SJCRH30 (cell line): Measurements from ENCODE around the gene GOLGA1. TPM values are rescaled to one million over a fixed set of nuclear protein-coding genes. Genes with fewer than 3 reads are reported as not detected.
A peak's percentile ranks its signal among the peaks of the same experiment; 100 is the strongest.

Experiments
- DNase-seq, 2 experiments: peaks; one replicate each; pipeline ENCODE4 v3.0.0-alpha.2; 2015 to 2020
- H3K27ac ChIP-seq: fragments of 250-450 bp; sonication (Bioruptor Pico); 2 replicates; pipeline ENCODE4 v1.5.1; 2020; ENCODE audit warnings: mild to moderate bottlenecking, moderate library complexity
- H3K27me3 ChIP-seq: fragments of 250-450 bp; sonication (Bioruptor Pico); 2 replicates; pipeline ENCODE4 v1.5.1; 2020; ENCODE audit warnings: mild to moderate bottlenecking, moderate library complexity
- H3K36me3 ChIP-seq: fragments of 250-450 bp; sonication (Bioruptor Pico); 2 replicates; pipeline ENCODE4 v1.5.1; 2020; ENCODE audit warnings: mild to moderate bottlenecking, moderate library complexity
- H3K4me1 ChIP-seq: fragments of 250-450 bp; sonication (Bioruptor Pico); 2 replicates; pipeline ENCODE4 v1.5.1; 2020; ENCODE audit warnings: mild to moderate bottlenecking, moderate library complexity
- H3K4me3 ChIP-seq: fragments of 250-450 bp; sonication (Bioruptor Pico); 2 replicates; pipeline ENCODE4 v1.5.1; 2020; ENCODE audit warnings: mild to moderate bottlenecking, moderate library complexity
- H3K9me3 ChIP-seq: fragments of 250-450 bp; sonication (Bioruptor Pico); replicated peaks from 2 replicates; pipeline ENCODE4 v1.5.1; 2020; ENCODE audit warnings: mild to moderate bottlenecking, moderate library complexity
- total RNA-seq: library from RNA; depleted of rRNA; stranded (reverse); fragments of >200 nt; shearing (Covaris generic); gene quantifications from 2 replicates; pipeline ENCODE4 v1.2.3, GENCODE V29; 2014

Gene GOLGA1
- total RNA-seq, 1 experiment from 2014 or later: 10.1 TPM

- Histone ChIP-seq H3K36me3 (no peaks in the 10 kb centered on the region), H3K27me3 (no peaks in the 10 kb centered on the region), H3K27ac (no peak overlapping the region), H3K4me1 (no peaks in the 10 kb centered on the region), H3K4me3 (no peak overlapping the region), H3K9me3 (no peaks in the 10 kb centered on the region)
- no peak for DNase-seq
These were observed 29.1 kb downstream of the GOLGA1 start for GRCh38 chr9:124911766-124912165.

DNA sequence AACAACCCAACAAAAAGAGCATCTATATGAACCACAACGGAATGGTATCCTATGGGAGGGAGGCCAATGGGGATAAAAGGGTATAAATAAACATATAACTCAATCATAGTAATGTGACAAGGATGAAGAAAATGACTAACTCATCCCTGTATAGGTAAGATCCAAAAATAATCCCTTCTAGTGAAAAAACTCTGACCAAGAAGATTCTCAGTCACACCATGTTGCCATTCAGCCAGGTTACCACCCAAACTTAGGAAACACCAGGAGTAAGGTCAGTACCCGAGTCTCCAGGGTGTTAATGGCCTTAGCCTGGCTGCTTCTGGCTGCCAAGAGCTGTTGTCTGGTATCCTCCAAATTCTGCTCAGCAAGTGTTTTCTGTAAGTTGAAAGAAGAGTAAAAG is 32.8 kb downstream of the GOLGA1 start:
- H3K36me3 ChIP-seq: no peaks in the 10 kb centered on the region; the same call in 1 of the 2 replicates
- no peak overlapping the region for H3K4me3 ChIP-seq
- no peaks in the 10 kb centered on the region for H3K27me3 ChIP-seq
- no peak overlapping the region for H3K27ac ChIP-seq
- no peak for DNase-seq
- no peaks in the 10 kb centered on the region for H3K4me1 ChIP-seq
- no peaks in the 10 kb centered on the region for H3K9me3 ChIP-seq

DNA sequence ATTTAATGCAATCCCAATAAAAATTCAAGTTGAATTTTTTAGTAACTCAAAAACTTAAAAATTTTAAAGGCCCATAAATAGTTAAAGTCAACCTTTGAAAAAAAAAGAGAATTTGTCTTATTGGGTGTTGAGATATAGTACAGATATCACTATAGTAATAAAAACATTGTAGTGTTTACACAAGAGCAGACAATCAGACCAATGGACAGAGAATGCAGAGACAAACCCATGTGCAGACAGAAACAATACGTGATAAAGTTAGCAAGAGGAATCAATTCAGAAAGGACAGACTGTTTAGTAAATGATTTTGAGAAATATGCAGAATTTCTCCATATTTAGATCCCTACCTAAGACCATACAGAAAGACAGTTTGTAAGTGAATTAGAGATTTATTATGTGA is 33.9 kb downstream of the GOLGA1 start:
- Histone ChIP-seq H3K4me1 (no peaks in the 10 kb centered on the region), H3K36me3 (no peaks in the 10 kb centered on the region; the same call in 1 of the 2 replicates), H3K4me3 (no peak overlapping the region), H3K27ac (no peak overlapping the region), H3K27me3 (no peaks in the 10 kb centered on the region), H3K9me3 (no peaks in the 10 kb centered on the region)
- no peak for DNase-seq

DNA sequence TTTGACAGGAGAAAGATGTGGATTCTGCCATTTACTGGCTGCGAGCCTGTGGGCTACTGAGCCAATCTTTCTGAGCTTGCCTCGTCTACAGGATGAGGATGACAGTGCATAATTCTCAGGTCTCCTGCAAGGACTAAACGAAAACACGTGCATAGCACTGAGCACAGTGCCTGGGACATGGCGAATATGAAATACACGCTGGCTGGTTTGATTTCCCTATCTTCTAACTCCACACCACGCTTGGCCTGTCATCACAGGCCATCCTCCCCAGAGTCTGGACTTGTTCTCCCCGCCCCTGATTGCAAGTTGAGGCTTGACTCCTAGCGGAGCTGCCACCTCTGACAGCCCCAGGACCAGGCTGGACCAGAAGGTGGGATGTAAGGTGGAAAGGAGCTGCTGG is 41.0 kb downstream of the GOLGA1 start:
- Histone ChIP-seq H3K4me3 (no peak overlapping the region), H3K27ac (no peak overlapping the region), H3K36me3 (no peaks in the 10 kb centered on the region), H3K9me3 (no peaks in the 10 kb centered on the region), H3K27me3 (no peaks in the 10 kb centered on the region), H3K4me1 (no peaks in the 10 kb centered on the region)
- DNase-seq: no peak

DNA sequence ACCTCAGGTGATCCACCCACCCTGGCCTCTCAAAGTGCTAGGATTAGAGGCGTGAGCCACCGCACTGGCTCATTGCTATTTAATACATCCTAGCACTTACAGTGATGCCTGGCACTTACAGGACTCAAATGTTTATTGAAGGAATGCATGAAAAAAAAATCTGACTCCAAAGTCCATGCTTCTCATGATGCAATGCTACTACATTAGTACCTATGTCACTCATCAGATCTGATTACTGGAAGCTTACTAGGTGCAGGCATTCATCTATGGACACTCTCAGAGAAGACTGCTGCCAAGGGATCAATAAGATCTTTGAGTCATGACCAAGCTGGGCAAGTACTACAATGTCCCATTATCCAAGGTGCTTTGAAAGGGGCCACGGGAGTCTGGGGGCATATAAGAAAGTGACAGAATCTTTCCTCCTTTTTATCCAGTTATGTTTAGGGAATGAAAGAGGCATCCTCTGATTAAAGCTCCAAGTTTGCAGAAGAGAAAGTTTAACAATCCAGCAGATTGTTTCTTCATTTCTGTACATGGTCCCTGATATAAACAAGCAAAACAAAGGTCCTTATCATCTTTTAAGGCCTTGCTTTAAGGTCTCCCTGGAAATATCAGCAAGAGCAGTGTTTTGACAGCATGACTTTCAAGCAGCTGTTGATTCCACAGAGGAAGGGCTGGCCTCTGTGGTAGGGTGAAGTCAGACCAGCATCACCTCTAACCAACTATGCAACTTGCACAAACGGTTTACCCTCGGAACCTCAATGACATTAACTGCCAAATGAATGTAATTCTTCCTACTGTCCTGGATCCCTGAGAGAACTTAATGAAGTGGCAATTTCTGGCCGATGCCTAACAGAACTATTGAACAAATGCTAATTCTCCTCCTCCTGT is 43.1 kb downstream of the GOLGA1 start:
- Histone ChIP-seq H3K9me3 (no peaks in the 10 kb centered on the region), H3K4me3 (no peak overlapping the region), H3K27me3 (no peaks in the 10 kb centered on the region), H3K27ac (no peak overlapping the region), H3K36me3 (no peaks in the 10 kb centered on the region), H3K4me1 (no peaks in the 10 kb centered on the region)
- peak in 1 of 2 experiments; percentile 22 for DNase-seq

- H3K9me3 ChIP-seq: no peaks in the 10 kb centered on the region
- DNase-seq: peak; percentile 40 to 54
- no peaks in the 10 kb centered on the region for H3K36me3 ChIP-seq
- no peaks in the 10 kb centered on the region for H3K4me1 ChIP-seq
- H3K4me3 ChIP-seq: no peak overlapping the region
- no peaks in the 10 kb centered on the region for H3K27me3 ChIP-seq
- no peak overlapping the region for H3K27ac ChIP-seq
These were observed 46.1 kb downstream of the GOLGA1 start for GRCh38 chr9:124894741-124895170.

DNA sequence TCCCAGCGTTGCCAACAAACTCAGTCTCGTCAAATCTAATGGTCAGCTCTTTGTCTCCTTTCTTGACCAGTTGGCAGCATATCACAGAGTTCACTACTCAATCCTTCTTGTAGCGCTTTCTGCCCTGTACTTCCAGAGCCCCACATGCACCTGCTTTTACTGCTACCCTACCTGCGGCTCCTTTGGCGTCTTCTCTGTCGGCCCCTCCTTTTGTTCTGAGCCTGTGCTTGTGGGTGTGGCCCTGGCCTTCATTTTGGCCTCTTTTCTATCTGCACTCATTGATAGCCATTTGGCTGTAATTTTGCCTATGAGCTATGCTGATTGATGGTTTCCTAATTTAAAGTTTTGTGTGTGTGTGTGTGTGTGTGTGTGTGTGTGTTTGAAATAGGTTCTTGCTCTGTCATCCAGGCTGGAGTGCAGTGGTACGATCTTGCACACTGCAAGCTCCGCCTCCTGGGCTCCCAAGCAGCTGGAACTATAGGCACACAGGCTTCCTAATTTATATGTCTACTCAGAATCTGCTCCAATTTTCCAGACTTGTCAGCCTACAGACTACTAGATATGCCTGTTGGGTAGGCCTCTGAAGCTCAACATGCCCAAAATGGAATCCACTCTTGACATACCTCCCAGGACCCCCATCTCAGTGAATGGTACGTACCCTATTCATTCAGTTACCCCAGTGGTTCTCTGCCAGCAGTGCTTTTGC is 46.7 kb downstream of the GOLGA1 start:
- Histone ChIP-seq H3K27me3 (no peaks in the 10 kb centered on the region), H3K4me3 (no peak overlapping the region), H3K9me3 (no peaks in the 10 kb centered on the region), H3K36me3 (no peaks in the 10 kb centered on the region), H3K4me1 (no peaks in the 10 kb centered on the region), H3K27ac (no peak overlapping the region)
- DNase-seq: no peak

DNA sequence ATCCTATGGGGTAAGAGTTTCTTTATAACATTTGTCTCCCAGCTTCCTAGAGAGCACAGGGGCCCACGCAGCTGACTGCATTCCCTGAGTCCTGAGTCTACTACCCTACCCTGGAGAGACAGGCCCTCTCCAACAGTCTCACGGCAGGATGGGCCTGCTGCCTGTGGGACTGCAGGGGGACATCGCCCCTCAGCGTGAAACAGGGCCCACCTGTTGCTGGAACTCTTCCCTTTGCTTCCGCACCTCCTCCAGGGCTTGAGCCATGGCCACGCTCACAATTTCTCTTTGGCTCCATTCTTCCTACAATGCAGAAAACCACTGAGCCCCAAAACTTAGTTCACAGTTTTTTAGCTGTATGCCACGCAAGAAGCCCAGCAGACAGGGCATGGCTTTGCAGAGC is 50.7 kb downstream of the GOLGA1 start:
- DNase-seq: no peak
- no peaks in the 10 kb centered on the region for H3K4me1 ChIP-seq
- H3K9me3 ChIP-seq: no peaks in the 10 kb centered on the region
- no peak overlapping the region for H3K4me3 ChIP-seq
- no peak overlapping the region for H3K27ac ChIP-seq
- H3K36me3 ChIP-seq: no peaks in the 10 kb centered on the region; the same call in 1 of the 2 replicates
- no peaks in the 10 kb centered on the region for H3K27me3 ChIP-seq

DNA sequence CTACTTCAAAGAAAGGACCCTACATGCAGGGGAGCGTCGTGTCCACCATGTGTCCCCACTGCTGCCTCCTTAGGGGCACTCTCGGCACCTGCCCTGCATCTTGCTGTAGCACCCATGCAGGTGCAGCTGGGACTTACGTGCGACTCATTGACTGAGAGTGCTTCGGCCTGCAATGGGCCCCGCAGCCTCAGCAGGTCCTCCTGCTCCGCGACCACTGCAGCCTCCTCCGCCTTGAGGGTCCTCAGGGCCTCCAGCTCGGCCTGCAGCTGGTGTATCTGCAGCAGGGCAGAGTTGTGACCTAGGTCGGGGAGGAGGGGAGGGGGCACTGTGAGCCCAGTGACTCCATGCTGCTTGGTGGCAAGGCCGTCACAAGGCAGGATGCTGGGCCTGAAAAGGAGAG is 51.9 kb downstream of the GOLGA1 start:
- Histone ChIP-seq H3K4me1 (no peaks in the 10 kb centered on the region), H3K27me3 (no peaks in the 10 kb centered on the region), H3K4me3 (no peak overlapping the region), H3K9me3 (no peaks in the 10 kb centered on the region), H3K27ac (no peak overlapping the region), H3K36me3 (no peaks in the 10 kb centered on the region; the same call in 1 of the 2 replicates)
- DNase-seq: no peak

DNA sequence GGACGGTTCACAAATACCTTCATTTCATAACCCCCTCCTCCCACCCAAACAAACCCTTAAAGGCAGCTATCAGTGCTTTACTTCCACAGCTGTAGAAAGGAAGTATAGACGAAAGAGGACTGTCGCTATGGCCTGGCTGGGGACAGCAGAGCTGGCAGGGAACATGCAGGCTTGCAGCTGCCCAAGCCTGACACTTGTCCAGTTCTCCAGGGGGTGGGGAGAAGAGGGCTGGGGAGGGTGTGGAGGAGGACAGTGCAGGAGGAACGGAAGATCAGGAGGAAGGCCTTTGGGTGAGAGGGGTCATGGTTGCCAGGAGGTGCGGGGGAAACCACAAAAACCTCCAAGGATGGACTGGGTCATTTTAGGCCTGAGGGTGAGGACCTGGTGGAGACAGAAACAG is 53.1 kb downstream of the GOLGA1 start:
- Histone ChIP-seq H3K4me3 (no peak overlapping the region), H3K4me1 (no peaks in the 10 kb centered on the region), H3K36me3 (no peaks in the 10 kb centered on the region; the same call in 1 of the 2 replicates), H3K27ac (no peak overlapping the region), H3K9me3 (no peaks in the 10 kb centered on the region), H3K27me3 (no peaks in the 10 kb centered on the region)
- DNase-seq: no peak

DNA sequence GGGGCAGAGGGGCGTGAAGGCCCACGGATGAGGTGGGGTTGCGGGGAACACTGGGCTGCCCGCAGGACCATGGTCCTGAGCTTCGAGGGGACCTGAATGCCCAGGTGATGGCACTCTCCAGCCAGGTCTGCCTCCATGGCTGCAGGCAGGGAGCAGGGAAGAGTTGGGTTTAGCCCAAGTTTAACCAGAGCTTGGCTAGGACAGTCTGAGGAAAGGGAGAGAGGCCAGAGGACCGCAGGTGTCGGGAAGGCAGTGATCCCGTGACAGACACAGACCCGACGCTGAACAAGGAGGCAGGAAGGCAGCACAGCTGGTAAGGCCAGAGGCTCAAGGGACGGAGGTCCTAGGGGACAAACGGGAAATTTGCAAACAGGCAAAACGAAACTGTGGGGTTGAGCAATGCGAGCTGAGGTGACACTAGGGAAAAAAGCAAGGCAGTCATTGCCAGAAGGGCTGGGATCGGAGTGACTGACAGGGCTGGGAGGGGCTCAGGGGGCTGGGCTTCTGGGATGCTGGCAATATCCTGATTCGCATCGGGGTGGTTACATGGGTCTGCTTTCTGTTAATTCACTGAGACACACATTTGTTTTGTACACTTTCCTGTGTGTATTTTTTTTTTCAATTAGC is 53.9 kb downstream of the GOLGA1 start:
- H3K4me3 ChIP-seq: no peak overlapping the region
- H3K27me3 ChIP-seq: no peaks in the 10 kb centered on the region
- DNase-seq: no peak
- no peaks in the 10 kb centered on the region for H3K9me3 ChIP-seq
- H3K36me3 ChIP-seq: no peaks in the 10 kb centered on the region; the same call in 1 of the 2 replicates
- no peak overlapping the region for H3K27ac ChIP-seq
- no peaks in the 10 kb centered on the region for H3K4me1 ChIP-seq

DNA sequence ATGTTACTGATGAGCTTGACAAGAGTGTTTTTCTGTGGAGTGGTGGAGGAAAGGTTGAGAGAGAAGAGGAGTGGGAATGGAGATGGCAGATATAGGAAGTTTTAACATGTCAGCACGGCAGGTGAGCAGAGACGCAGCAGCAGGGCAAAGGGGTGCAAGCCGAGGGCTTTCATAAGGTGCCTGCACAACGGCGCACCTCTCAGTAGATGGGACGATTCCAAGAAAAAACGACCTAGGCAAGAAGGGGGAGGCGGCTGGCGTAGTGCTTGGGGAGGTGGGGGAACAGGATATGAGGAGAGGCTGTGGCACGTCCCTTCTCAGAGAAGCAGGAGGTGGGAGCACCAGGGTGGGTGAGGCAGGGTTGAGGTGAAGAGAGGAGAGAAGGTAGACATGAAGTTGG is 54.4 kb downstream of the GOLGA1 start:
- H3K27me3 ChIP-seq: no peaks in the 10 kb centered on the region
- no peak overlapping the region for H3K4me3 ChIP-seq
- no peak for DNase-seq
- H3K4me1 ChIP-seq: no peaks in the 10 kb centered on the region
- H3K36me3 ChIP-seq: no peaks in the 10 kb centered on the region; the same call in 1 of the 2 replicates
- no peak overlapping the region for H3K27ac ChIP-seq
- no peaks in the 10 kb centered on the region for H3K9me3 ChIP-seq

- Histone ChIP-seq H3K36me3 (no peaks in the 10 kb centered on the region; the same call in 1 of the 2 replicates), H3K4me1 (no peaks in the 10 kb centered on the region), H3K27ac (no peak overlapping the region), H3K27me3 (no peaks in the 10 kb centered on the region), H3K4me3 (no peak overlapping the region), H3K9me3 (no peaks in the 10 kb centered on the region)
- DNase-seq: no peak
These were observed 55.3 kb downstream of the GOLGA1 start for GRCh38 chr9:124885551-124885950.

- H3K4me3 ChIP-seq: no peak overlapping the region
- H3K36me3 ChIP-seq: no peaks in the 10 kb centered on the region; the same call in 1 of the 2 replicates
- no peaks in the 10 kb centered on the region for H3K9me3 ChIP-seq
- H3K27me3 ChIP-seq: no peaks in the 10 kb centered on the region
- no peaks in the 10 kb centered on the region for H3K4me1 ChIP-seq
- DNase-seq: no peak
- no peak overlapping the region for H3K27ac ChIP-seq
These were observed 56.5 kb downstream of the GOLGA1 start for GRCh38 chr9:124884376-124884775.

- H3K9me3 ChIP-seq: no peaks in the 10 kb centered on the region
- no peaks in the 10 kb centered on the region for H3K27me3 ChIP-seq
- no peak for DNase-seq
- no peak overlapping the region for H3K4me3 ChIP-seq
- peaks cover 15% of the 10 kb centered on the region for H3K36me3 ChIP-seq
- H3K27ac ChIP-seq: no peak overlapping the region
- no peaks in the 10 kb centered on the region for H3K4me1 ChIP-seq
These were observed 58.7 kb downstream of the GOLGA1 start for GRCh38 chr9:124882231-124882630.
